K562 (cell line): ENCODE data around the gene NBEA. TPM values are rescaled to one million over a fixed set of nuclear protein-coding genes. Genes with fewer than 3 reads are reported as not detected.

Experiments
- DPF2 ChIP-seq: fragments of 450-650 bp; IDR thresholded peaks from 2 replicates; pipeline ENCODE4 v1.6.1; 2016
- IRF9 ChIP-seq: fragments of 450-650 bp; IDR thresholded peaks from 2 replicates; pipeline ENCODE4 v1.6.1; 2016; ENCODE audit warnings: missing biosample characterization, missing genetic modification characterization
- PBX2 ChIP-seq, 2 experiments: IDR thresholded peaks in 1 of 2; conservative IDR thresholded peaks in 1 of 2; 2 replicates each; pipeline ENCODE4 v1.6.1; 2016; ENCODE audit warnings: low read depth in 2 of 2, mild to moderate bottlenecking in 1 of 2, missing compliant biosample characterization in 1 of 2, missing genetic modification characterization in 1 of 2, moderate library complexity in 1 of 2
- ZBTB2 ChIP-seq: fragments of 450-650 bp; IDR thresholded peaks from 2 replicates; pipeline ENCODE4 v1.6.1; 2016; ENCODE audit warnings: antibody characterized with exemption
- ZNF280B ChIP-seq: fragments of 250-450 bp; sonication (Bioruptor Pico); IDR thresholded peaks from 2 replicates; pipeline ENCODE4 v1.5.1; 2021; ENCODE audit warnings: mild to moderate bottlenecking
- ZNF384 ChIP-seq: IDR thresholded peaks from 2 replicates; pipeline ENCODE4 v1.6.1; 2012; ENCODE audit warnings: low read depth, low read length, improper control_type of control experiment
- polyA plus RNA-seq, 8 experiments: library from polyadenylated mRNA; depleted of rRNA in 4 of 8; stranded (reverse) in 5 of 8; unstranded in 3 of 8; fragments of >200 nt; fragmentation: Nextera tagmentation in 2 of 8; fragmentation: Illumina TruSeq in 1 of 8; extraction: Ambion mirVana in 2 of 8; extraction: Trizol in 1 of 8; gene quantifications; 2 replicates each; pipeline versions ENCODE4 v1.2.1 to v1.2.3, GENCODE V29; 2011 to 2014; ENCODE audit warnings: inconsistent platforms in 1 of 8, missing spikeins in 1 of 8
- total RNA-seq, 7 experiments: library from RNA; depleted of rRNA in 6 of 7; stranded (reverse); fragments of >200 nt in 6 of 7; fragmentation: Illumina TruSeq in 2 of 7; extraction: Trizol in 2 of 7; gene quantifications; 2 replicates each; pipeline versions ENCODE4 v1.2.1 to v1.2.3, GENCODE V29; 2011 to 2021; ENCODE audit warnings: low replicate concordance in 1 of 7

NBEA gene
- total and polyA plus RNA-seq, 9 of the 15 experiments (the other 6 are each of a cell fraction or from before 2014, with no cell fraction given) = 0.03 to 0.94 (median 0.05) TPM; not detected in 2

- no peak for TF ChIP-seq PBX2 (CRISPR knock-in tag; IDR thresholded peaks at IDR 0.05; ENCODE audit: low read depth)
- no peak for TF ChIP-seq PBX2 (tag; conservative IDR thresholded peaks at IDR 0.05; ENCODE audit: low read depth)
- no peak for TF ChIP-seq DPF2
- no peak for TF ChIP-seq ZNF384
- TF ChIP-seq ZNF280B (CRISPR knock-in tag) = no peak
- TF ChIP-seq ZBTB2 = no peak
- no peak for TF ChIP-seq IRF9 (tag)
These were observed 314.5 kb downstream of the NBEA start (continued) for GRCh38 chr13:35256459-35257148.
